SK-N-SH treated with all-trans-retinoic acid at 6 μM for 48 hours (cell line): Measurements from ENCODE around the gene TBL1X.

Source experiments
- ARNTL ChIP-seq: fragments of 450-650 bp; formaldehyde crosslinking; IDR thresholded peaks from 2 replicates; pipeline ENCODE4 v1.5.0; 2020; ENCODE audit warnings: low read depth, mild to moderate bottlenecking, moderate library complexity, borderline replicate concordance
- BACH2 ChIP-seq: fragments of 250-450 bp; sonication (Bioruptor Pico); IDR thresholded peaks from 2 replicates; pipeline ENCODE4 v1.9.0; 2021; ENCODE audit warnings: mild to moderate bottlenecking, borderline replicate concordance
- RARB ChIP-seq: fragments of 250-450 bp; sonication (Bioruptor Pico); IDR thresholded peaks from 2 replicates; pipeline ENCODE4 v1.8.0; 2021; ENCODE audit warnings: mild to moderate bottlenecking, moderate library complexity
- TOX ChIP-seq: fragments of 250-450 bp; sonication (Bioruptor Pico); IDR thresholded peaks from 2 replicates; pipeline ENCODE4 v1.8.0; 2021; ENCODE audit warnings: mild to moderate bottlenecking, moderate library complexity, borderline replicate concordance
- ZFP3 ChIP-seq: fragments of 250-450 bp; sonication (Bioruptor Pico); IDR thresholded peaks from 2 replicates; pipeline ENCODE4 v1.5.0; 2020; ENCODE audit warnings: mild to moderate bottlenecking, moderate library complexity
- ZFP30 ChIP-seq: fragments of 450-650 bp; formaldehyde crosslinking; IDR thresholded peaks from 2 replicates; pipeline ENCODE4 v1.5.0; 2022; ENCODE audit warnings: mild to moderate bottlenecking, moderate library complexity
- ZNF565 ChIP-seq: fragments of 450-650 bp; formaldehyde crosslinking; conservative IDR thresholded peaks from 2 replicates; pipeline ENCODE4 v1.5.0; 2020; ENCODE audit warnings: low read depth, mild to moderate bottlenecking, moderate library complexity
- TF ChIP-seq, protein P1 (sequence below): fragments of 250-450 bp; sonication (Bioruptor Pico); IDR thresholded peaks from 2 replicates; pipeline ENCODE4 v1.8.0; 2021; ENCODE audit warnings: low read depth, mild to moderate bottlenecking, moderate library complexity, borderline replicate concordance

DNA sequence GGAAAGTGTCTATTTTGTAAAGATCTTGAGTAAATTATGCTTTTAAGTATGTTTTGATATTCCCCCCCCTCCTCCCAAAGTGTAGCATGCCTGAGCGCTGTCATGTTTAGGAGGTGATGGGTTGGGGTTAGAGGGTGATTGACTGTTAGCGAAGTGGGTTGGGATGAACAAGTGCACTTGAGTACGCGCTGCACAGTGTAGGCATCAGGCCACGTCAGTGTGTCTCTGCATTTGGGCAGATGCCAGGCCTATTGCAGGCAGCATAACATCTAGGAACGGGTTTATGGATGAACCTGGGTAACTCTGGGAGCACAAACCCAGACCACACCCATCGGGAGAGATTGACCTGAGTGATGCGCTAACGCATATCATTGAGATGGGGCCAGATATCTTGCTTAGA, 111.2 kb downstream of the TBL1X start:
- TF ChIP-seq RARB (CRISPR knock-in tag) (no peak), BACH2 (CRISPR knock-in tag) (no peak), ARNTL (CRISPR knock-in tag) (no peak), ZFP3 (CRISPR knock-in tag) (no peak), TOX (no peak), ZNF565 (no peak), ZFP30 (CRISPR knock-in tag) (no peak)
- TF ChIP-seq, protein P1, sequence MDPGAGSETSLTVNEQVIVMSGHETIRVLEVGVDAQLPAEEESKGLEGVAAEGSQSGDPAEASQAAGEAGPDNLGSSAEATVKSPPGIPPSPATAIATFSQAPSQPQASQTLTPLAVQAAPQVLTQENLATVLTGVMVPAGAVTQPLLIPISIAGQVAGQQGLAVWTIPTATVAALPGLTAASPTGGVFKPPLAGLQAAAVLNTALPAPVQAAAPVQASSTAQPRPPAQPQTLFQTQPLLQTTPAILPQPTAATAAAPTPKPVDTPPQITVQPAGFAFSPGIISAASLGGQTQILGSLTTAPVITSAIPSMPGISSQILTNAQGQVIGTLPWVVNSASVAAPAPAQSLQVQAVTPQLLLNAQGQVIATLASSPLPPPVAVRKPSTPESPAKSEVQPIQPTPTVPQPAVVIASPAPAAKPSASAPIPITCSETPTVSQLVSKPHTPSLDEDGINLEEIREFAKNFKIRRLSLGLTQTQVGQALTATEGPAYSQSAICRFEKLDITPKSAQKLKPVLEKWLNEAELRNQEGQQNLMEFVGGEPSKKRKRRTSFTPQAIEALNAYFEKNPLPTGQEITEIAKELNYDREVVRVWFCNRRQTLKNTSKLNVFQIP (CRISPR knock-in tag): no peak
